Stomach (tissue), 4 donors: Measurements from ENCODE around the gene KLC4.

Experiments used
- POLR2A ChIP-seq, 4 donors: fragments of 450-650 bp; IDR thresholded peaks; one replicate each; pipeline ENCODE4 v1.6.1; 2016; ENCODE audit warnings: antibody characterized with exemption in 4 of 4, control low read depth in 2 of 4, mild to moderate bottlenecking in 1 of 4, moderate library complexity in 1 of 4
- POLR2AphosphoS5 ChIP-seq, 3 donors: sonication (generic); formaldehyde crosslinking; IDR thresholded peaks; one replicate each; pipeline ENCODE4 v1.6.1; 2016; ENCODE audit warnings: antibody characterized with exemption in 3 of 3

DNA sequence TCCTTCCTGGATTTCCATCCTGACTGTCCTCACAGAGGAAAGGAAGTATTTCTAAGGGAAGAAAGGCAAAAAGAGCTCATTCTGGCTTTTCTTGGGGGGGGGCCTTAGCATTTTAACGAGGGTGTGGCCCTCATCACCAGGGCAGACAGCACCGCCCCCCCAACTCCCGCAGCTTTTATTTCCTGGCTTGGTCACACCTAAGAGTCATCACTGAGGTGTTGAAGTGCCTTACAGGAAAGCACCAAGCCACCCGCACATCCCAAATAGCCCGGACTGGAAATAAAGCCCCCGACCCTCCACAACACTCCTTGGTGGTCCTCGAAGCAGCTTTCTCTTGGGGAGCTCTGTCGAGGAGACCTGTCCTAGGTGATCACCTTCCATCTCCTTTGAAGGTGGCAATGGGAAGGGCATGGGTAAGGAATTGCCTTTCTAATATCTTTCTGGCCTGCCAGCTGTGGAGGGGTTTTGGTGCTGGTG, 17.9 kb downstream of the KLC4 start:
- TF ChIP-seq POLR2A (IDR thresholded peaks at IDR 0.05) (no peak), POLR2AphosphoS5 (IDR thresholded peaks at IDR 0.05) (no peak)
